ENCODE data around the gene ZNF385A. TPM values are rescaled to one million over a fixed set of nuclear protein-coding genes. Genes with fewer than 3 reads are reported as not detected.

Gene ZNF385A
- total RNA-seq, 1 experiment from 2014 or later, result 5.9 TPM

DNA sequence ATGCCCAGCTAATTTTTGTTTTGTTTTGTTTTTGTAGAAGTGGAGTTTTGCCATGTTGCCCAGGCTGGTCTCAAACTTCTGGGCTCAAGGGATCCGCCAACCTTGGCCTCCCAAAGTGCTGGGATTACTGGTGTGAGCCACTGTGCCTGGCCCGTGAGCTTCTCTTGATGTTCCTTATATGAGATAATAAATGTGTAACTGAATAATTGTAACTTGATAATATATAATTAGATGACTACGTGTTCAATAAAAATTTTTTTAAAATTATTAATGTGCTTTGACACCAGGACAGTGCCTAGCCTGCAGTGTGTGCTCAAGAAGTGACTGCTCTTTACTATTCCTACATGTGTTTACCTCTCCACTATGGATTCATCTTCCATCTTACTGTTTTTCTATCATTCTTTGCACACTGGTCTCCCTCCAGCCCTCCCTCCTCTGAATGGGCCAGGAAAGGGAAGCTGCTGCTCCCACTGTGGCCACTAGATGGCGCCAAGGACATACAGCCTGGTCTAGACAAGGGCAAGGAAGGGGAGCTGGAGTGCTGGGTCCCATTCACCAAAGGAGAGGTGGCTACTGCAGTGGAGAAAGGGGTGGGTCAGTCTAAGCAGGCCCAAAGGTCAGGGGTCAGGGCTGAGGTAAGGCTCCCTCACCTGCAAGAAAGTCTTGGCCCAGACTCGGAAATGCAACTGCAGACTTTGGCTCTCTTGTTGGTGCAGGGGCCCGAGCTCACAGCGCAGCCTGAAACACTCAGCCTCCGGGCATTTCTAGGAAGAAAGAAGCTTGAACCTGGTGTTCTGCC, 14.7 kb upstream of the ZNF385A start:
- CTCF ChIA-PET, result interaction anchor here (0.5 to 2.4 kb wide), 21 partner anchors 10 to 190 kb away, joined by 3 to 72 read pairs (median 4); partner anchors contain the start of gene ZNF385A
- in situ Hi-C loops (cut with HindIII; ENCODE audit: low pct_unique_long_range_greater_than_20kb, low sequenced_read_pairs), result no loop called here
- H3K36me3 ChIP-seq (ENCODE audit: control insufficient read depth, insufficient read depth, low read length), result peaks cover 7% of the 10 kb centered on the region

DNA sequence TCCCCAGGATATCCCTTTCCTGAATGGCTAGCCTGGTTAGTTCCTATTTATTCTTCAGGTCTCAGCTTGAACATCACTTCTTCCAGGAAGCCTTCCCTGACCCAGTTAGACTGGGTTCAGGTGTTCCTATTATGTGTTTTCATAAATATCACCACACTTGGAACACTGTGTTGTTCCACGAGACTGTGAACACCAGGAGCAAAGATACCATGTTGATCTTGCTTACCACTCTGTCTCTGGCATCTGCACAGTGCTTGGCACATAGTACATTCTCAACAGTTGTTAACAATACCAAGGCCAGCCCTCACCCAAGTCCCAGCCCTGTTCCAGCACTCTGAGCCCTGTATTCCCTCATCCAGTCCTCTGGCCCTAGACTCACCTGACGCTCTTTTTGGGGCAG, 13.7 kb upstream of the ZNF385A start:
- Histone ChIP-seq H3K27me3 (ENCODE audit: control insufficient read depth, insufficient read depth, low read length) (no peaks in the 10 kb centered on the region), H3K27ac (ENCODE audit: low read length) (no peak overlapping the region), H3K4me1 (ENCODE audit: control insufficient read depth, insufficient read depth, low read length) (no peaks in the 10 kb centered on the region), H3K9me3 (ENCODE audit: control insufficient read depth, insufficient read depth, low read depth, low read length) (no peaks in the 10 kb centered on the region), H3K36me3 (ENCODE audit: control insufficient read depth, insufficient read depth, low read length) (peaks cover 7% of the 10 kb centered on the region), H3K4me3 (ENCODE audit: low read depth in 2 of 2, low read length in 2 of 2) (no peak overlapping the region)
- in situ Hi-C loops (cut with HindIII; ENCODE audit: low pct_unique_long_range_greater_than_20kb, low sequenced_read_pairs) (no loop called here), intact Hi-C loops (cut with micrococcal nuclease; ENCODE audit: unreplicated experiment) (no loop called here)
- DNase-seq (ENCODE audit: low read depth, low spot score), result no peak
- POLR2A ChIA-PET, result no interaction called here
- CTCF ChIA-PET, result interaction anchor here (0.6 to 2.4 kb wide), 3 partner anchors 13 to 55 kb away, joined by 3 to 72 read pairs (median 6); no protein-coding TSS in a partner anchor
- ATAC-seq, result no peak
- TF ChIP-seq TCF7L2 (IDR thresholded peaks at IDR 0.05; ENCODE audit: low read depth, low read length), result no peak
- no TSS peak for BruUV-seq (replicated peaks)

More for the DNA sequence above, 14.7 kb upstream of the ZNF385A start:
- TF ChIP-seq TCF7L2 (IDR thresholded peaks at IDR 0.05; ENCODE audit: low read depth, low read length) (no peak), SIN3A (IDR thresholded peaks at IDR 0.05; ENCODE audit: borderline replicate concordance, insufficient read depth, low read depth, low read length) (no peak), POLR2AphosphoS5 (IDR thresholded peaks at IDR 0.05; ENCODE audit: low read depth, low read length) (no peak)
- TF ChIP-seq, protein P1, sequence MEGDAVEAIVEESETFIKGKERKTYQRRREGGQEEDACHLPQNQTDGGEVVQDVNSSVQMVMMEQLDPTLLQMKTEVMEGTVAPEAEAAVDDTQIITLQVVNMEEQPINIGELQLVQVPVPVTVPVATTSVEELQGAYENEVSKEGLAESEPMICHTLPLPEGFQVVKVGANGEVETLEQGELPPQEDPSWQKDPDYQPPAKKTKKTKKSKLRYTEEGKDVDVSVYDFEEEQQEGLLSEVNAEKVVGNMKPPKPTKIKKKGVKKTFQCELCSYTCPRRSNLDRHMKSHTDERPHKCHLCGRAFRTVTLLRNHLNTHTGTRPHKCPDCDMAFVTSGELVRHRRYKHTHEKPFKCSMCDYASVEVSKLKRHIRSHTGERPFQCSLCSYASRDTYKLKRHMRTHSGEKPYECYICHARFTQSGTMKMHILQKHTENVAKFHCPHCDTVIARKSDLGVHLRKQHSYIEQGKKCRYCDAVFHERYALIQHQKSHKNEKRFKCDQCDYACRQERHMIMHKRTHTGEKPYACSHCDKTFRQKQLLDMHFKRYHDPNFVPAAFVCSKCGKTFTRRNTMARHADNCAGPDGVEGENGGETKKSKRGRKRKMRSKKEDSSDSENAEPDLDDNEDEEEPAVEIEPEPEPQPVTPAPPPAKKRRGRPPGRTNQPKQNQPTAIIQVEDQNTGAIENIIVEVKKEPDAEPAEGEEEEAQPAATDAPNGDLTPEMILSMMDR (IDR thresholded peaks at IDR 0.05), result peak; percentile 98
- TF ChIP-seq, protein P2, sequence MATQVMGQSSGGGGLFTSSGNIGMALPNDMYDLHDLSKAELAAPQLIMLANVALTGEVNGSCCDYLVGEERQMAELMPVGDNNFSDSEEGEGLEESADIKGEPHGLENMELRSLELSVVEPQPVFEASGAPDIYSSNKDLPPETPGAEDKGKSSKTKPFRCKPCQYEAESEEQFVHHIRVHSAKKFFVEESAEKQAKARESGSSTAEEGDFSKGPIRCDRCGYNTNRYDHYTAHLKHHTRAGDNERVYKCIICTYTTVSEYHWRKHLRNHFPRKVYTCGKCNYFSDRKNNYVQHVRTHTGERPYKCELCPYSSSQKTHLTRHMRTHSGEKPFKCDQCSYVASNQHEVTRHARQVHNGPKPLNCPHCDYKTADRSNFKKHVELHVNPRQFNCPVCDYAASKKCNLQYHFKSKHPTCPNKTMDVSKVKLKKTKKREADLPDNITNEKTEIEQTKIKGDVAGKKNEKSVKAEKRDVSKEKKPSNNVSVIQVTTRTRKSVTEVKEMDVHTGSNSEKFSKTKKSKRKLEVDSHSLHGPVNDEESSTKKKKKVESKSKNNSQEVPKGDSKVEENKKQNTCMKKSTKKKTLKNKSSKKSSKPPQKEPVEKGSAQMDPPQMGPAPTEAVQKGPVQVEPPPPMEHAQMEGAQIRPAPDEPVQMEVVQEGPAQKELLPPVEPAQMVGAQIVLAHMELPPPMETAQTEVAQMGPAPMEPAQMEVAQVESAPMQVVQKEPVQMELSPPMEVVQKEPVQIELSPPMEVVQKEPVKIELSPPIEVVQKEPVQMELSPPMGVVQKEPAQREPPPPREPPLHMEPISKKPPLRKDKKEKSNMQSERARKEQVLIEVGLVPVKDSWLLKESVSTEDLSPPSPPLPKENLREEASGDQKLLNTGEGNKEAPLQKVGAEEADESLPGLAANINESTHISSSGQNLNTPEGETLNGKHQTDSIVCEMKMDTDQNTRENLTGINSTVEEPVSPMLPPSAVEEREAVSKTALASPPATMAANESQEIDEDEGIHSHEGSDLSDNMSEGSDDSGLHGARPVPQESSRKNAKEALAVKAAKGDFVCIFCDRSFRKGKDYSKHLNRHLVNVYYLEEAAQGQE (IDR thresholded peaks at IDR 0.05; ENCODE audit: insufficient read depth in 1 of 2, low read depth in 2 of 2, low read length in 1 of 2), result no peak
- intact Hi-C loops (cut with micrococcal nuclease; ENCODE audit: unreplicated experiment), result loop anchor here (1.0 kb wide), 1 partner anchor 40 kb away; no protein-coding TSS in a partner anchor
- ATAC-seq (peak; percentile 93), DNase-seq (ENCODE audit: low read depth, low spot score) (peak; percentile 67)
- Histone ChIP-seq H3K27ac (ENCODE audit: low read length) (no peak overlapping the region), H3K27me3 (ENCODE audit: control insufficient read depth, insufficient read depth, low read length) (no peaks in the 10 kb centered on the region), H3K4me3 (ENCODE audit: low read depth in 2 of 2, low read length in 2 of 2) (no peak overlapping the region), H3K4me1 (ENCODE audit: control insufficient read depth, insufficient read depth, low read length) (no peaks in the 10 kb centered on the region), H3K9me3 (ENCODE audit: control insufficient read depth, insufficient read depth, low read depth, low read length) (no peaks in the 10 kb centered on the region)
- POLR2A ChIA-PET, result interaction anchor here (0.7 to 1.1 kb wide), 2 partner anchors 26 to 48 kb away, joined by 3 read pairs; no protein-coding TSS in a partner anchor
- BruUV-seq (replicated peaks), result no TSS peak

GRCh38 chr12:54397157-54397556, 12.6 kb upstream of the ZNF385A start:
- POLR2A ChIA-PET, result no interaction called here
- CTCF ChIA-PET, result no interaction called here
- Histone ChIP-seq H3K4me3 (ENCODE audit: low read depth in 2 of 2, low read length in 2 of 2) (no peak overlapping the region), H3K4me1 (ENCODE audit: control insufficient read depth, insufficient read depth, low read length) (no peaks in the 10 kb centered on the region), H3K9me3 (ENCODE audit: control insufficient read depth, insufficient read depth, low read depth, low read length) (no peaks in the 10 kb centered on the region), H3K27ac (ENCODE audit: low read length) (no peak overlapping the region), H3K36me3 (ENCODE audit: control insufficient read depth, insufficient read depth, low read length) (peaks cover 7% of the 10 kb centered on the region), H3K27me3 (ENCODE audit: control insufficient read depth, insufficient read depth, low read length) (no peaks in the 10 kb centered on the region)
- ATAC-seq (no peak), DNase-seq (ENCODE audit: low read depth, low spot score) (no peak)
- TF ChIP-seq POLR2AphosphoS5 (IDR thresholded peaks at IDR 0.05; ENCODE audit: low read depth, low read length) (no peak), SIN3A (IDR thresholded peaks at IDR 0.05; ENCODE audit: borderline replicate concordance, insufficient read depth, low read depth, low read length) (no peak), TCF7L2 (IDR thresholded peaks at IDR 0.05; ENCODE audit: low read depth, low read length) (no peak)
- TF ChIP-seq, protein P1 (IDR thresholded peaks at IDR 0.05), result no peak
- TF ChIP-seq, protein P2 (IDR thresholded peaks at IDR 0.05; ENCODE audit: insufficient read depth in 1 of 2, low read depth in 2 of 2, low read length in 1 of 2), result no peak
- in situ Hi-C loops (cut with HindIII; ENCODE audit: low pct_unique_long_range_greater_than_20kb, low sequenced_read_pairs), result no loop called here
- intact Hi-C loops (cut with micrococcal nuclease; ENCODE audit: unreplicated experiment), result no loop called here
- BruUV-seq (replicated peaks), result no TSS peak

Measured in Panc1 (cell line).